GM21737 (cell line): ENCODE data around the gene GLMP.
"Not testable (repeated sequence)": the region's sequence is repeated elsewhere in the genome, so short reads cannot be mapped to it uniquely, and the experiment has no call there.

Experiments
- ATAC-seq: cut with Tn5 transposase; IDR thresholded peaks from one replicate; pipeline ENCODE4 v1.9.1; 2021; ENCODE audit warnings: mild to moderate bottlenecking, moderate library complexity; ENCODE audit not compliant: unreplicated experiment

Gene GLMP

GRCh38 chr1:156295391-156295947 is at the start of gene GLMP:
GLMP (minus strand) TSS chr1:156295679; CDS start chr1:156295645, 34 bp downstream.
- no peak for ATAC-seq

- ATAC-seq, result no peak
Observed at GRCh38 chr1:156344409-156344808, 48.9 kb upstream of the GLMP start.

GRCh38 chr1:156342166-156342955 is 46.9 kb upstream of the GLMP start:
- ATAC-seq, result no peak

- peak; percentile 86 for ATAC-seq
Observed at GRCh38 chr1:156338180-156338976, 42.9 kb upstream of the GLMP start, which contains the start of the genes CCT3 and TSACC. CCT3 (minus strand) TSS chr1:156338292; CDS start chr1:156338184, 108 bp downstream. TSACC (plus strand) TSS chr1:156338526; CDS start chr1:156339758, 1,232 bp downstream.

- ATAC-seq, result no peak
Observed at GRCh38 chr1:156337888-156338179, 42.4 kb upstream of the GLMP start.

GRCh38 chr1:156337052-156337887 is 41.8 kb upstream of the GLMP start:
- ATAC-seq, result no peak

- ATAC-seq, result no peak
Observed at GRCh38 chr1:156336242-156336641, 40.8 kb upstream of the GLMP start.

- not testable (repeated sequence) for ATAC-seq
Observed at GRCh38 chr1:156323179-156323578, 27.7 kb upstream of the GLMP start.

GRCh38 chr1:156320560-156320959 is 25.1 kb upstream of the GLMP start:
- ATAC-seq, result no peak

- ATAC-seq, result no peak
Observed at GRCh38 chr1:156319664-156320063, 24.2 kb upstream of the GLMP start.

GRCh38 chr1:156316909-156317308 is 21.4 kb upstream of the GLMP start:
- ATAC-seq, result no peak

- no peak for ATAC-seq
Observed at GRCh38 chr1:156310962-156311361, 15.5 kb upstream of the GLMP start.

- no peak for ATAC-seq
Observed at GRCh38 chr1:156308078-156308477, 12.6 kb upstream of the GLMP start.

GRCh38 chr1:156305215-156305614 is 9.7 kb upstream of the GLMP start:
- ATAC-seq, result no peak

GRCh38 chr1:156303241-156303640 is 7.8 kb upstream of the GLMP start:
- no peak for ATAC-seq

GRCh38 chr1:156298852-156299357 is 3.4 kb upstream of the GLMP start, which contains the start of gene VHLL:
VHLL (minus strand) TSS chr1:156299307; CDS start chr1:156299189, 118 bp downstream.
- ATAC-seq, result no peak

GRCh38 chr1:156293895-156294294 is 1.6 kb downstream of the GLMP start:
- ATAC-seq, result no peak

- ATAC-seq, result no peak
Observed at GRCh38 chr1:156293098-156293434, 2.4 kb downstream of the GLMP start.

GRCh38 chr1:156291226-156292061 is 4.0 kb downstream of the GLMP start:
- no peak for ATAC-seq

- ATAC-seq, result no peak
Observed at GRCh38 chr1:156289857-156290256, 5.6 kb downstream of the GLMP start.
